NT2/D1 (cell line): ENCODE measurements around the gene PLPPR1.

Experiments
- DNase-seq: peaks from one replicate; pipeline ENCODE4 v3.0.0-alpha.2; 2011; ENCODE audit warnings: low read depth, low spot score
- H3K27me3 ChIP-seq: 2 replicates; pipeline ENCODE4 v1.6.0; 2011; ENCODE audit warnings: mild to moderate bottlenecking; ENCODE audit not compliant: insufficient read length, insufficient read depth
- H3K36me3 ChIP-seq: 2 replicates; pipeline ENCODE4 v1.6.1; 2011; ENCODE audit warnings: mild to moderate bottlenecking, low read length, mixed read lengths; ENCODE audit not compliant: insufficient read depth, insufficient read length
- H3K4me1 ChIP-seq: 2 replicates; pipeline ENCODE4 v1.5.1; 2011; ENCODE audit not compliant: insufficient read depth, insufficient read length
- H3K4me3 ChIP-seq: 2 replicates; pipeline ENCODE4 v1.5.1; 2011; ENCODE audit warnings: low read depth; ENCODE audit not compliant: insufficient read length
- H3K9ac ChIP-seq: 2 replicates; pipeline ENCODE4 v1.6.0; 2011; ENCODE audit warnings: low read depth; ENCODE audit not compliant: insufficient read length
- H3K9me3 ChIP-seq: 2 replicates; pipeline ENCODE4 v1.5.1; 2011; ENCODE audit warnings: mild to moderate bottlenecking, low read length; ENCODE audit not compliant: insufficient read depth
- SUZ12 ChIP-seq: IDR thresholded peaks from 2 replicates; pipeline ENCODE4 v1.6.1; 2011; ENCODE audit not compliant: insufficient read length, insufficient read depth; ENCODE audit errors: extremely low read depth
- YY1 ChIP-seq: IDR thresholded peaks from 2 replicates; pipeline ENCODE4 v1.6.1; 2011; ENCODE audit not compliant: insufficient read length, insufficient read depth
- ZNF274 ChIP-seq: IDR thresholded peaks from 2 replicates; pipeline ENCODE4 v1.6.1; 2011; ENCODE audit warnings: mild to moderate bottlenecking, low read depth, low read length

Gene PLPPR1

GRCh38 chr9:101050650-101051049 lies 22.1 kb downstream of the PLPPR1 start:
- Histone ChIP-seq H3K4me3 (no peak overlapping the region), H3K9me3 (no peaks in the 10 kb centered on the region), H3K9ac (no peak overlapping the region), H3K36me3 (no peaks in the 10 kb centered on the region), H3K27me3 (no peaks in the 10 kb centered on the region), H3K4me1 (no peaks in the 10 kb centered on the region)
- TF ChIP-seq YY1: no peak
- TF ChIP-seq SUZ12: no peak
- TF ChIP-seq ZNF274: no peak
- DNase-seq: no peak

- Histone ChIP-seq H3K4me1 (no peaks in the 10 kb centered on the region), H3K9me3 (no peaks in the 10 kb centered on the region), H3K36me3 (no peaks in the 10 kb centered on the region), H3K9ac (no peak overlapping the region), H3K4me3 (no peak overlapping the region), H3K27me3 (no peaks in the 10 kb centered on the region)
- TF ChIP-seq SUZ12: no peak
- TF ChIP-seq ZNF274: no peak
- TF ChIP-seq YY1: no peak
- DNase-seq: no peak
Observed at GRCh38 chr9:101054657-101055056, 26.1 kb downstream of the PLPPR1 start.

GRCh38 chr9:101055516-101055915 lies 27.0 kb downstream of the PLPPR1 start:
- H3K9me3 ChIP-seq: no peaks in the 10 kb centered on the region
- H3K27me3 ChIP-seq: no peaks in the 10 kb centered on the region
- TF ChIP-seq SUZ12 (no peak), YY1 (no peak), ZNF274 (no peak)
- H3K4me1 ChIP-seq: no peaks in the 10 kb centered on the region
- no peak overlapping the region for H3K4me3 ChIP-seq
- H3K9ac ChIP-seq: no peak overlapping the region
- no peak for DNase-seq
- no peaks in the 10 kb centered on the region for H3K36me3 ChIP-seq

GRCh38 chr9:101062686-101063085 lies 34.2 kb downstream of the PLPPR1 start:
- Histone ChIP-seq H3K9me3 (no peaks in the 10 kb centered on the region), H3K4me1 (no peaks in the 10 kb centered on the region), H3K27me3 (no peaks in the 10 kb centered on the region), H3K36me3 (no peaks in the 10 kb centered on the region), H3K9ac (no peak overlapping the region), H3K4me3 (no peak overlapping the region)
- no peak for TF ChIP-seq YY1
- no peak for TF ChIP-seq ZNF274
- no peak for TF ChIP-seq SUZ12
- DNase-seq: no peak

GRCh38 chr9:101063192-101063591 lies 34.7 kb downstream of the PLPPR1 start:
- Histone ChIP-seq H3K36me3 (no peaks in the 10 kb centered on the region), H3K9me3 (no peaks in the 10 kb centered on the region), H3K27me3 (no peaks in the 10 kb centered on the region), H3K9ac (no peak overlapping the region), H3K4me3 (no peak overlapping the region), H3K4me1 (no peaks in the 10 kb centered on the region)
- TF ChIP-seq SUZ12 (no peak), YY1 (no peak), ZNF274 (no peak)
- no peak for DNase-seq

GRCh38 chr9:101064206-101064605 lies 35.7 kb downstream of the PLPPR1 start:
- Histone ChIP-seq H3K9me3 (no peaks in the 10 kb centered on the region), H3K4me3 (no peak overlapping the region), H3K4me1 (no peaks in the 10 kb centered on the region), H3K9ac (no peak overlapping the region), H3K36me3 (no peaks in the 10 kb centered on the region), H3K27me3 (no peaks in the 10 kb centered on the region)
- no peak for TF ChIP-seq ZNF274
- TF ChIP-seq YY1: no peak
- TF ChIP-seq SUZ12: no peak
- DNase-seq: no peak

- no peaks in the 10 kb centered on the region for H3K27me3 ChIP-seq
- H3K9me3 ChIP-seq: no peaks in the 10 kb centered on the region
- H3K4me1 ChIP-seq: no peaks in the 10 kb centered on the region
- TF ChIP-seq ZNF274: no peak
- no peak for TF ChIP-seq YY1
- no peak for TF ChIP-seq SUZ12
- no peak overlapping the region for H3K4me3 ChIP-seq
- no peaks in the 10 kb centered on the region for H3K36me3 ChIP-seq
- DNase-seq: no peak
- no peak overlapping the region for H3K9ac ChIP-seq
Observed at GRCh38 chr9:101065930-101066329, 37.4 kb downstream of the PLPPR1 start.

- Histone ChIP-seq H3K4me3 (no peak overlapping the region), H3K36me3 (no peaks in the 10 kb centered on the region), H3K4me1 (no peaks in the 10 kb centered on the region), H3K9ac (no peak overlapping the region), H3K27me3 (no peaks in the 10 kb centered on the region), H3K9me3 (no peaks in the 10 kb centered on the region)
- no peak for DNase-seq
- no peak for TF ChIP-seq YY1
- TF ChIP-seq ZNF274: no peak
- no peak for TF ChIP-seq SUZ12
Observed at GRCh38 chr9:101068696-101069095, 40.2 kb downstream of the PLPPR1 start.
